ENCODE measurements around the gene SVOPL.

DNA sequence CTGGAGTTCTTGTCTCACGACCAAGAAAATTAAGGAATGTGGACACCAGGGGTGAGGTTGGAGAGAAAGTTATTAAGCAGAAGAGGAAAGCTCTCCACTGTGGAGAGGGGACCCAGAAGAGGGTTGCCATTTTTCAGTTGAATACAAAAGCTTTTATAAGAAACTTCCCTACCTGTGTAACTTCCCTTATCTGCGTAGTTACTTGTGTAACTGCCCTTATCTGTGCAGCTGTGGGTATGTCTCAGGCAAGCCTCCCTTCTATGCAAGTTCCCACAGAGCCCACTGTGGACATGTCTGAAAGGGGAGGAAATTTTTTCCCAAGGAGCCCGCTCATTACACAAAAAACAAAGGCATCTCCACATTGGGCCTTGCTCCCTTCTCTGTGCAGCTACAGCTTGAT lies 94.9 kb downstream of the SVOPL start:
- no peak for TF ChIP-seq TCF7 (IDR thresholded peaks at IDR 0.05; ENCODE audit: borderline replicate concordance)
- no peak for TF ChIP-seq CEBPB (tag; IDR thresholded peaks at IDR 0.05)
- TF ChIP-seq, protein P1, sequence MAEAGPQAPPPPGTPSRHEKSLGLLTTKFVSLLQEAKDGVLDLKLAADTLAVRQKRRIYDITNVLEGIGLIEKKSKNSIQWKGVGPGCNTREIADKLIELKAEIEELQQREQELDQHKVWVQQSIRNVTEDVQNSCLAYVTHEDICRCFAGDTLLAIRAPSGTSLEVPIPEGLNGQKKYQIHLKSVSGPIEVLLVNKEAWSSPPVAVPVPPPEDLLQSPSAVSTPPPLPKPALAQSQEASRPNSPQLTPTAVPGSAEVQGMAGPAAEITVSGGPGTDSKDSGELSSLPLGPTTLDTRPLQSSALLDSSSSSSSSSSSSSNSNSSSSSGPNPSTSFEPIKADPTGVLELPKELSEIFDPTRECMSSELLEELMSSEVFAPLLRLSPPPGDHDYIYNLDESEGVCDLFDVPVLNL (CRISPR knock-in tag; IDR thresholded peaks at IDR 0.05; ENCODE audit: low read depth): no peak
- TF ChIP-seq POLR2A (conservative IDR thresholded peaks at IDR 0.05): no peak
- TF ChIP-seq CC2D1A (IDR thresholded peaks at IDR 0.05): no peak
- TF ChIP-seq ZFPM2 (CRISPR knock-in tag; IDR thresholded peaks at IDR 0.05): no peak
- TF ChIP-seq, protein P2, sequence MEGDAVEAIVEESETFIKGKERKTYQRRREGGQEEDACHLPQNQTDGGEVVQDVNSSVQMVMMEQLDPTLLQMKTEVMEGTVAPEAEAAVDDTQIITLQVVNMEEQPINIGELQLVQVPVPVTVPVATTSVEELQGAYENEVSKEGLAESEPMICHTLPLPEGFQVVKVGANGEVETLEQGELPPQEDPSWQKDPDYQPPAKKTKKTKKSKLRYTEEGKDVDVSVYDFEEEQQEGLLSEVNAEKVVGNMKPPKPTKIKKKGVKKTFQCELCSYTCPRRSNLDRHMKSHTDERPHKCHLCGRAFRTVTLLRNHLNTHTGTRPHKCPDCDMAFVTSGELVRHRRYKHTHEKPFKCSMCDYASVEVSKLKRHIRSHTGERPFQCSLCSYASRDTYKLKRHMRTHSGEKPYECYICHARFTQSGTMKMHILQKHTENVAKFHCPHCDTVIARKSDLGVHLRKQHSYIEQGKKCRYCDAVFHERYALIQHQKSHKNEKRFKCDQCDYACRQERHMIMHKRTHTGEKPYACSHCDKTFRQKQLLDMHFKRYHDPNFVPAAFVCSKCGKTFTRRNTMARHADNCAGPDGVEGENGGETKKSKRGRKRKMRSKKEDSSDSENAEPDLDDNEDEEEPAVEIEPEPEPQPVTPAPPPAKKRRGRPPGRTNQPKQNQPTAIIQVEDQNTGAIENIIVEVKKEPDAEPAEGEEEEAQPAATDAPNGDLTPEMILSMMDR (IDR thresholded peaks at IDR 0.05 in 2 of 3, conservative IDR thresholded peaks at IDR 0.05 in 1 of 3; ENCODE audit: insufficient read depth in 2 of 3, low read depth in 1 of 3, low read length in 3 of 3): no peak
- no peak for TF ChIP-seq GABPB1 (CRISPR knock-in tag; IDR thresholded peaks at IDR 0.05)

Data from K562 (cell line).